Inflammatory macrophage treated with lipopolysaccharide for 1 hour (primary cell): ENCODE results near the gene PTAR1.

Experiments used
- DNase-seq, 2 donors: peaks; one replicate each; pipeline ENCODE4 v3.0.0-alpha.2; 2020 to 2022

The PTAR1 gene

GRCh38 chr9:69672596-69673310 is 87.1 kb downstream of the PTAR1 start:
- peak; percentile 73 to 91 for DNase-seq

GRCh38 chr9:69671879-69672595 is 87.8 kb downstream of the PTAR1 start, which contains the start of gene APBA1:
TSS of gene APBA1 (minus strand) at chr9:69672371.
- DNase-seq = peak in 1 of 2 donors; percentile 24

DNA sequence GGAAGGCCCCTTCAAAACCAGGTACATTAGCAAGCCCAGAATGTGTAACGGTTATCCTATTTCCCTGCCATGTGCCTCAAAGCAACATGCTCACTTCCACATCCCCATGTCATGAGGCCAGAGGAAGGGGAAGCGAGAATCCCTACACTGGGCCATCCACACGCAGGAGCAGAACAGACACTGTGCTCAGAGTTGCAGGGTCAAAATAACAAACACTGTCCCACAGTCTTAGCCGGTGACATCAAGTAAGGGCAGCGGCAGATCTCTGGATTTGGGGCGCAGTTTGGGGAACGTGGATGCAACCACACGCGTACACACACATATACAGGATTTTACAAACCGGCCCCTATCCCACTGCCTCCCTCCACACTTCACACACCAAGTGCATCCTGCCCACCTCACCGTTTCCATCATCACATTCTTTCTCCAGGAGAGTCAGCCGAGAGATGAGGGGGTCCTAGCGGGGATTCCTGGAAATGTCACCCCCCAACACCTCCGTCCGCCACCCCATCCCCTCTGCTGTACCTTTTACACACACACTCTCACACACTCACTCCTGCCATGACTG is 88.4 kb downstream of the PTAR1 start:
- DNase-seq = peak; percentile 25 to 42

GRCh38 chr9:69667306-69667705 is 92.5 kb downstream of the PTAR1 start:
- no peak for DNase-seq

DNA sequence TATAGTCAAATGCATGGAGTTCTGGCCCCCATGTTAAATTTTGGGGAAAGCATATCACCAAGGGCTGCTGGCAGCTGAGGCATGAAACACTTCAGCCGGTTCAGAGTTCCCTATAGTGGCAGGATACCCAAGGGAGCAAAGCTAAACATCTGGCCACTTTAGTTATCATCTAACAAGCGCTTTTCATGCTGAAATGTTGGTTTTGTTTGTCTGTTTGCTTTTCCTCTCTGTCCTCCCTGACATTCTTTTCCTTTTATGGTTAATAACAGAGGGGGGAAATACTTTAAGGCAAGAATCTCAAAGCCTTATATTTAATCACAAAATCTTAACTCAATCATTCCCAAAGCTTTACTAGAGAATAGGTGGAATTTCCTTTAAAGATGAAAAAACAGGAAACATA is 99.5 kb downstream of the PTAR1 start:
- DNase-seq = no peak
